ENCODE results near the gene ANKRD28. TPM values are rescaled to one million over a fixed set of nuclear protein-coding genes. Genes with fewer than 3 reads are reported as not detected.
A peak's percentile ranks its signal among the peaks of the same experiment; 100 is the strongest.

ANKRD28 gene
- total RNA-seq, 1 experiment from 2014 or later = 89.3 TPM

GRCh38 chr3:15809313-15809712, 11.5 kb upstream of the ANKRD28 start:
- Histone ChIP-seq H3K4me3 (ENCODE audit: low read depth in 2 of 2, low read length in 2 of 2) (no peak overlapping the region), H3K4me1 (ENCODE audit: control insufficient read depth, insufficient read depth, low read length) (peaks cover 41% of the 10 kb centered on the region), H3K27ac (ENCODE audit: low read length) (peak overlapping the region; percentile 79), H3K36me3 (ENCODE audit: control insufficient read depth, insufficient read depth, low read length) (no peaks in the 10 kb centered on the region), H3K9me3 (ENCODE audit: control insufficient read depth, insufficient read depth, low read depth, low read length) (no peaks in the 10 kb centered on the region), H3K27me3 (ENCODE audit: control insufficient read depth, insufficient read depth, low read length) (no peaks in the 10 kb centered on the region)
- intact Hi-C loops (cut with micrococcal nuclease; ENCODE audit: unreplicated experiment) (no loop called here), in situ Hi-C loops (cut with HindIII; ENCODE audit: low pct_unique_long_range_greater_than_20kb, low sequenced_read_pairs) (no loop called here)
- ChIA-PET CTCF (no interaction called here), POLR2A (no interaction called here)
- BruUV-seq (replicated peaks) = no TSS peak
- TF ChIP-seq REST (IDR thresholded peaks at IDR 0.05; ENCODE audit: insufficient read depth in 1 of 2, low read depth in 2 of 2, low read length in 1 of 2) (no peak), CTCF (IDR thresholded peaks at IDR 0.05) (no peak), TCF7L2 (IDR thresholded peaks at IDR 0.05; ENCODE audit: low read depth, low read length) (no peak), SIN3A (IDR thresholded peaks at IDR 0.05; ENCODE audit: borderline replicate concordance, insufficient read depth, low read depth, low read length) (no peak), POLR2AphosphoS5 (IDR thresholded peaks at IDR 0.05; ENCODE audit: low read depth, low read length) (no peak)
- ATAC-seq (no peak), DNase-seq (ENCODE audit: low read depth, low spot score) (no peak)

GRCh38 chr3:15808679-15809310, 11.0 kb upstream of the ANKRD28 start:
- in situ Hi-C loops (cut with HindIII; ENCODE audit: low pct_unique_long_range_greater_than_20kb, low sequenced_read_pairs) (no loop called here), intact Hi-C loops (cut with micrococcal nuclease; ENCODE audit: unreplicated experiment) (no loop called here)
- peak overlapping the region; percentile 79 for H3K27ac ChIP-seq (ENCODE audit: low read length)
- no peaks in the 10 kb centered on the region for H3K9me3 ChIP-seq (ENCODE audit: control insufficient read depth, insufficient read depth, low read depth, low read length)
- DNase-seq (ENCODE audit: low read depth, low spot score) = no peak
- no peak for ATAC-seq
- H3K36me3 ChIP-seq (ENCODE audit: control insufficient read depth, insufficient read depth, low read length) = no peaks in the 10 kb centered on the region
- TF ChIP-seq CTCF (IDR thresholded peaks at IDR 0.05) = no peak
- TF ChIP-seq TCF7L2 (IDR thresholded peaks at IDR 0.05; ENCODE audit: low read depth, low read length) = no peak
- peaks cover 36% of the 10 kb centered on the region for H3K4me1 ChIP-seq (ENCODE audit: control insufficient read depth, insufficient read depth, low read length)
- CTCF ChIA-PET = no interaction called here
- no peaks in the 10 kb centered on the region for H3K27me3 ChIP-seq (ENCODE audit: control insufficient read depth, insufficient read depth, low read length)
- POLR2A ChIA-PET = interaction anchor here (1.1 kb wide), 1 partner anchor 11 kb away, joined by 4 read pairs; the partner anchor contains the start of gene ANKRD28
- no peak overlapping the region for H3K4me3 ChIP-seq (ENCODE audit: low read depth in 2 of 2, low read length in 2 of 2)
- no TSS peak for BruUV-seq (replicated peaks)
